SK-N-DZ (cell line): ENCODE results near the gene ISY1. TPM values are rescaled to one million over a fixed set of nuclear protein-coding genes. Genes with fewer than 3 reads are reported as not detected.
"Not testable (repeated sequence)": the region's sequence is repeated elsewhere in the genome, so short reads cannot be mapped to it uniquely, and the experiment has no call there.

Experiments
- DNase-seq: peaks from one replicate; pipeline ENCODE4 v3.0.0-alpha.2; 2015; ENCODE audit warnings: low spot score
- polyA plus RNA-seq, 2 experiments: library from polyadenylated mRNA; depleted of rRNA; stranded (reverse); fragments of >200 nt; gene quantifications; 2 replicates each; pipeline ENCODE4 v1.2.3, GENCODE V29; 2014

Gene ISY1
- 53.0 TPM in 2 replicates for polyA plus RNA-seq (2014; cell fraction: cytosol; rRNA removed)
- polyA plus RNA-seq (2014; cell fraction: nucleus; rRNA removed) = 11.4 and 19.1 TPM in 2 replicates

- DNase-seq = peak; percentile 97
These were observed at the start of gene ISY1 for GRCh38 chr3:129160891-129161859. Gene ISY1, minus strand, starts transcription at chr3:129161063. Its CDS starts 88 bp downstream, at chr3:129160975.

- no peak for DNase-seq
These were observed 46.6 kb upstream of the ISY1 start for GRCh38 chr3:129207479-129207878.

DNA sequence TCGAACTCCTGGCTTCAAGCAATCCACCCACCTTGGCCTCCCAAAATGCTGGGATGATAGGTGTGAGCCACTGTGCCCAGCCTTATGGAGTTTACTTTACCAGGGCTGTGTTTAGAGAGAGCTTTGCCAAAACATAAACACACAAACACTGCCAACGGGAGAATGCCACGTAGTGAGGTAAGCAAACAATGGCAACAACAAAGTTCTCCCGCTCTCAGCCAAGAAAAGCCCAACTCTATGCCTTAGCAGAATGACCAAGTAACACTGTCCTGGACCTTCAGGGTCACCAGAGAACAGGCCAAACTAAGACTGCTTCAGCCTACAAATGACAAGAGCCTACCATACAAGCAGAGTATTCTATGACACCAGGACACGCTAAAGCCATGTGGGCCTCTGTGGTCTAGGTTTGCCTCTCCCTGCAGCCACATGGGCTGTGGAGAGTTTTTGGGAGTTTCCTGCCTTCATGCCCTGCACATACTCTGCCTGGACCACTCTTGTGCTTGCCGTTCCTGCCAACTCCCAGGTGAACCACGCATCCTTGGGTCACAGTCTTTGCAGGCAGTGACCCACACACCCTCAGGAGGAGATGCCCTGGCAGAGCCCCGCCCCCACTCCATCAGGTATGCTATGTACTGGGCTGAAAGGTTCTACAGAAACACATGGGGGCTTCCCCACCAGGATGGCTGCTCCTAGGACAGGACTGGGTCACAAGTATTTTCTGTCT, 44.4 kb upstream of the ISY1 start:
- DNase-seq = no peak

DNA sequence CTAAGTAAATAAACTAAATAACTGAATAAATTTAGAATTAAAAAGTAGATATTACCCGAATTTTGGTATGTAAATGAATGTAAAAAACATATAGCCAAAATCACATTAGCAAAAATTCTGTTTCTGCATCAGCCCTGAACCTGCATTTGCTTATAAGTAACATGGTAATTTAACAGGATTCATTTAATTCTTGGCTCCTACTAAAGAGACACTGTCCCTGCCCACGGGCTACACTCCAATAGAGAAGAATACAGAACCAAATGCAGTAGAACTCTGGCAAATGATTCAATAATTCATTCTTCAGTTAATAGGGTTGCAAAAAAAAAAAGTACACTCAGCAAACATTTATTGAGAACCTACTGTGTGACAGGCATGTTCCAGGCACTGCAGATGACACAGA, 43.6 kb upstream of the ISY1 start:
- no peak for DNase-seq

DNA sequence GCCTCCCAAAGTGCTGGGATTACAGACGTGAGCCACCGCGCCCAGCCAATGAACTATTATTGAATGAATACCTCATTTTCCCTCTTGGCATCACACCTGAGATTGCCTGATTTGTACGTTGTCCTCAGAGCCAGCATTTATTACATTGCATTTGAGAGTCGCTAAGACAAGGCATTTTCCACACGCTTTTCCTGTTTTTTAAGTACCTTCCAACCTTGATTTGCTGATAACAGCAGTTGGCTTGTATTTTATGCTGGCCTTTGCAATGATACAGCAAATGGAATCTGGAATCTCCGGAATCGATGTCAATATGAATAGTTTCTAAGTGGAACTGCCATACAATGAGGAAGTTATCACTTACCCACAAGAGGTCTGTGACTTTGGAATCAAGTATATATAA, 38.5 kb upstream of the ISY1 start:
- no peak for DNase-seq

DNA sequence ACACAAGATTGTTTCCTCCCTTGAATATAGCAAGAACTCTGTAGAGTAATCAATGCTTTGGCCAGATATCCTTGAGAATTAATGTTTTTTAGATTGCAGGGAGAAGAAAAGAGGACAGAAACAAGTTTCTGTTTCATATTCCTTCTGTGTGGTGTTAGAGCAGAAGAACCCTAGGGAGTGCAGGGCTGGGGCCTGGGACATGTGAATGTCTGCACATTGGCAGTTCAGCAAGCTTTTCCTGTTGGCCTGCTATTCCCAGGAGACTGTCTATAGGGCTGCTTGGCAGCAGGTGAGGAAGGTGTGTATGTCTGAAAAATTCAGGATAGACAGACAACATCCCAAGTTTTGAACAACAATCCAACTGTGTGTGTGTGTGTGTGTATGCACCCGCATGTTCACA, 36.5 kb upstream of the ISY1 start:
- no peak for DNase-seq

- no peak for DNase-seq
These were observed 35.7 kb upstream of the ISY1 start for GRCh38 chr3:129196601-129197000.

- DNase-seq = no peak
These were observed 34.9 kb upstream of the ISY1 start for GRCh38 chr3:129195731-129196256.

GRCh38 chr3:129189793-129190192, 28.9 kb upstream of the ISY1 start:
- DNase-seq = not testable (repeated sequence)

- no peak for DNase-seq
These were observed 27.0 kb upstream of the ISY1 start for GRCh38 chr3:129187857-129188256.

- DNase-seq = no peak
These were observed 24.9 kb upstream of the ISY1 start for GRCh38 chr3:129185783-129186182.

GRCh38 chr3:129184784-129185542, 24.1 kb upstream of the ISY1 start:
- not testable (repeated sequence) for DNase-seq

- peak; percentile 53 for DNase-seq
These were observed 23.5 kb upstream of the ISY1 start for GRCh38 chr3:129184396-129184657.

DNA sequence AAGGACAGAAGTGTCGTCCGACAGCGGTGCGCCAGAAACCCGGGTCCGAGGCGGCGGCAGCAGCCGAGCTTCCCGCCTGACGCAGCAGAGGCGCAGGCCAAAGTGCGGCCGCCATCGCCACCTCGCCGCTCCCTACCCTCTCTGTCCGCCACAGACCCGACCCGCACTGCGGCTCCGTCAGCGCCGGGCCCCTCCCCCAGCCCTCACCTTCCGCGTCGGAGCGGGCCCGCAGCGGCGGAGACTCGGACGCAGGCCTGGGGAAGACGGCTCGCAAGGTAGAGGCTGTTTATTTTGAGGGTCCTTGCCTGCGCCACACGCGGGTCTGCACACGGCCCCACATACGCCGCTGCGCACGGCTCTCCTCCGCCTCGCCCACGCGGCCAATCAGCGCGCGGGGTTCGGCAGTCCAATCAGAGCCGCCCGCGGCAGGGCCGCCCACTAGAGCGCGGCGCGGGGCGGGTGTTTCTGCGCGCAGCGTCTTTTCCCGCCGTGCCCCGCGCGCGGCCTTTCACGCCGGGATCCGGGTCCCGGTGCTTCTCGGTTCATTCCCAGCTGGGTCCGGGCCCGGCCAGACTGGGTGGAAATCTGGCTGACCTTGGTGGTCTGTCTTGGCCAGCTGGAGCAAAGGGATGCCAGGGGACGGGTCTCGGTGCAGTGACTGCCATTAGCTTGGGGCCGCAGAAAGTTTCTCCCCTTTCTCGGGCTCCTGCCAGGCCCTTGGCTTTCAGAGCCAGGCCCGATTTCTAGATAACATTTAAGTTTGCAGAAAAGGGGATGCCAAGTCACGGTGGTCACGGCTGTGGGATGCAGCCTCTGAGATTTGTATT, 22.9 kb upstream of the ISY1 start, which contains the start of gene CNBP:
TSS of gene CNBP (minus strand) at position 328 of the 827 bp plus-strand sequence. CDS start 12,139 bp downstream, outside the sequence.
- peak; percentile 94 for DNase-seq

- no peak for DNase-seq
These were observed 21.7 kb upstream of the ISY1 start for GRCh38 chr3:129182390-129183185.

DNA sequence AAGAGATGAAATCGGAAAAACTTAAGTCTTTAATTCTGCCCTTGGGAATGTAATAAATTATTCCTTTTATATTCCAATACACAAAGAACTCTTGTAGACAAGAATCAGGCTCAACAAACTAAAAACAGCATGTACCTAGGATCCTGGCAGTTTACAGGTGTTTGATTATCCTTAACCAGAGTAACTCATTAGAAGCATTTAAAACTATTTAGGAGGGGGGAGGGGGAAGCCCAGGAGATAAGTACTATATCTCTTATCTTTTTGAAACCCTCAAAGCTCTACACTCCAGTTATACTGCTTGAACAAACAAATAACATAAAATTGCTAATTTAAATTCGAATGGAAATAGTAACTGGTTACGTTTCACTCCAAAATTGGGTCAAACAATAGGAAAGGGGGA, 21.0 kb upstream of the ISY1 start:
- no peak for DNase-seq

- DNase-seq = no peak
These were observed 19.6 kb upstream of the ISY1 start for GRCh38 chr3:129180461-129180860.

- DNase-seq = no peak
These were observed 15.2 kb upstream of the ISY1 start for GRCh38 chr3:129176051-129176450.

DNA sequence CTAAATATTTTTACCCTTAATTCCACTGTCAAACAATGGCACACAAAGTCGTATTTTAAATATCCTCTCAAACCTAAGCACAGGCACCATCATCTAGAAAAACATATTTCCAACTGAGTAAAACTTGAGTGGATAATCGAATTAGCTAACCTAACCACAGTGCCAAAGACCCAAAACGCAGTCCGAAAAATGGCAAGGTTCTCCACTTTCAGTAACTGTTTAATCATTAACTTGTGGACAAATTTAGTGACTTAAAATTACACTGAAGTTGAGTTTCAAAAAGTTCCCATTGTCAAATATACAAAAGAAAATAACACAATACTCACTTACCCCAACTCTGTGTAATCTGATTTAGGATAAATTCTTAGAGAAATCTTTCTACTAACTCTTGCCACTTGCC, 12.9 kb upstream of the ISY1 start:
- DNase-seq = no peak

DNA sequence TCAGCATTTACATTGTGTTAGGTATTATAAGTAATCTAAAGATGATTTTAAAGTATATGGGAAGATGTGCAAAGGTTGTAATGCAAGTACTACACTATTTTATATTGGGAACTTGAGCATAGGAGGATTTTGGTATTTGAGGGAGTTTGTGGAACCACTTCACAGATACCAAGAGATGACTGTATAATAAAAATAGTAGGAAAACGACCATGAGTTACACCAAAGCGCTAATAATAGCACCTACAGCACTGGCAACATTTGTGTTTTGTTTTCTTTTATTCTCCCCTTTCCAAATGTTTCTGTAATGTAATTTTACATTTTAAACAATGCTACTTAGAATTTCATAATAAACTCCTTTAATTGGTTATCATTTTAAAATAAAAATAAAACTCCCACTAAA, 12.3 kb upstream of the ISY1 start:
- no peak for DNase-seq
